Naive B cell (primary cell): Measurements from ENCODE around the gene ITGB6. TPM values are rescaled to one million over a fixed set of nuclear protein-coding genes. Genes with fewer than 3 reads are reported as not detected.

Experiments
- ATAC-seq, 2 donors: fragments of 150-1000 bp; cut with Tn5 transposase; 2 replicates each; pipeline ENCODE4 v1.10.0; 2021; ENCODE audit warnings: low read depth in 2 of 2, mild to moderate bottlenecking in 2 of 2, moderate library complexity in 2 of 2
- DNase-seq: peaks from one replicate; pipeline ENCODE4 v3.0.0; 2022
- H3K27ac Mint-ChIP-seq, 6 donors: one replicate each; pipeline ENCODE4 v1.8.0; 2020 to 2022; ENCODE audit warnings: mild to moderate bottlenecking in 6 of 6, mixed read lengths in 6 of 6, moderate library complexity in 5 of 6, inconsistent platforms in 2 of 6
- H3K27me3 Mint-ChIP-seq, 3 donors: one replicate each; pipeline ENCODE4 v1.8.0; 2021 to 2022; ENCODE audit warnings: mixed read lengths in 3 of 3, mild to moderate bottlenecking in 1 of 3
- H3K36me3 Mint-ChIP-seq, 2 donors: one replicate each; pipeline ENCODE4 v1.8.0; 2020 to 2022; ENCODE audit warnings: mixed read lengths in 2 of 2, inconsistent platforms in 1 of 2, mild to moderate bottlenecking in 1 of 2
- H3K4me1 Mint-ChIP-seq, 3 donors: one replicate each; pipeline ENCODE4 v1.8.0; 2020 to 2022; ENCODE audit warnings: mixed read lengths in 3 of 3, inconsistent platforms in 1 of 3, mild to moderate bottlenecking in 1 of 3, moderate library complexity in 1 of 3
- H3K4me3 Mint-ChIP-seq, 8 donors: one replicate each; pipeline ENCODE4 v1.8.0; 2020 to 2022; ENCODE audit warnings: mild to moderate bottlenecking in 8 of 8, mixed read lengths in 8 of 8, moderate library complexity in 8 of 8, inconsistent platforms in 2 of 8
- H3K9me3 Mint-ChIP-seq, 7 donors: one replicate each; pipeline ENCODE4 v1.8.0; 2020 to 2022; ENCODE audit warnings: mixed read lengths in 7 of 7, mild to moderate bottlenecking in 5 of 7, inconsistent platforms in 2 of 7, moderate library complexity in 1 of 7
- polyA plus RNA-seq, 6 donors: library from polyadenylated mRNA; unstranded; fragments of 300-500 nt; fragmentation: Illumina TruSeq; gene quantifications; one replicate each; pipeline ENCODE4 v1.2.3, GENCODE V29; 2021; ENCODE audit warnings: low read depth in 6 of 6

Gene ITGB6
- polyA plus RNA-seq, 6 donors from 2014 or later, result not detected

GRCh38 chr2:160210599-160211138, 10.6 kb upstream of the ITGB6 start:
- peak overlapping the region in 1 of 6 donors; percentile 2 for H3K27ac Mint-ChIP-seq
- H3K9me3 Mint-ChIP-seq, result peaks cover 0 to 2% (median 0%) of the 10 kb centered on the region in 7 donors
- H3K4me1 Mint-ChIP-seq, result peaks cover 13 to 27% (median 17%) of the 10 kb centered on the region in 3 donors
- H3K4me3 Mint-ChIP-seq, result peak overlapping the region in 2 of 8 donors; percentile 29 to 33
- H3K36me3 Mint-ChIP-seq, result no peaks in the 10 kb centered on the region
- ATAC-seq, result peak; percentile 98 to 99
- DNase-seq, result peak; percentile 70
- peaks cover 4 to 19% (median 18%) of the 10 kb centered on the region in 3 donors for H3K27me3 Mint-ChIP-seq

DNA sequence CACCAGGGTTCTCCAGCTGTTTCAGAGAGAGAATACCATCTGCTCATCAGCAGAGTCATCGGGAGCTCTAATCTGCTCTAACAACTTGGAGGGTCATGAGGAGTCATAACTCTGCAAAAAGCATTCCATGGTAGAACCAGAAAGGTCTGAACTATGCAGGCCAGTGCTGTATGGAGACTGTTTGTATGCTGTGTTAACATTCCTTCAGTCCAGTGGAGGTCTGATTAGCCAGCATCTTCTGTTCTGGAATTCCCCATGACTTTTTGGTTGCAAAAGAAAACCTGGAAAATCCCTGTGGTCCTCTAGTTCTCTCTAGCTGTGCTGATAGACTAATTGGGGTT, 9.4 kb upstream of the ITGB6 start:
- Mint-ChIP-seq H3K4me3 (no peak overlapping the region), H3K27ac (peak overlapping the region in 1 of 6 donors; percentile 29), H3K4me1 (peaks cover 13 to 27% (median 17%) of the 10 kb centered on the region in 3 donors), H3K27me3 (peaks cover 4 to 11% (median 9%) of the 10 kb centered on the region in 3 donors), H3K9me3 (peaks cover 0 to 2% (median 0%) of the 10 kb centered on the region in 7 donors), H3K36me3 (no peaks in the 10 kb centered on the region)
- ATAC-seq, result no peak
- DNase-seq, result no peak

GRCh38 chr2:160208655-160209515, 8.8 kb upstream of the ITGB6 start:
- H3K4me1 Mint-ChIP-seq, result peaks cover 13 to 27% (median 17%) of the 10 kb centered on the region in 3 donors
- peaks cover 0 to 2% (median 0%) of the 10 kb centered on the region in 7 donors for H3K9me3 Mint-ChIP-seq
- H3K36me3 Mint-ChIP-seq, result no peaks in the 10 kb centered on the region
- H3K27ac Mint-ChIP-seq, result peak overlapping the region in 3 of 6 donors; percentile 1 to 29 (median 23)
- H3K4me3 Mint-ChIP-seq, result peak overlapping the region in 1 of 8 donors; percentile 17
- H3K27me3 Mint-ChIP-seq, result peaks cover 4 to 6% (median 5%) of the 10 kb centered on the region in 3 donors
- DNase-seq (no peak), ATAC-seq (no peak)

- no peak for DNase-seq
- H3K36me3 Mint-ChIP-seq, result no peaks in the 10 kb centered on the region
- peaks cover 0 to 4% (median 0%) of the 10 kb centered on the region in 3 donors for H3K27me3 Mint-ChIP-seq
- peak overlapping the region in 1 of 8 donors; percentile 17 for H3K4me3 Mint-ChIP-seq
- H3K4me1 Mint-ChIP-seq, result peaks cover 13 to 27% (median 17%) of the 10 kb centered on the region in 3 donors
- ATAC-seq, result no peak
- H3K27ac Mint-ChIP-seq, result peak overlapping the region in 3 of 6 donors; percentile 18 to 43 (median 30)
- peaks cover 0 to 2% (median 0%) of the 10 kb centered on the region in 7 donors for H3K9me3 Mint-ChIP-seq
These were observed 8.0 kb upstream of the ITGB6 start for GRCh38 chr2:160207804-160208654.

DNA sequence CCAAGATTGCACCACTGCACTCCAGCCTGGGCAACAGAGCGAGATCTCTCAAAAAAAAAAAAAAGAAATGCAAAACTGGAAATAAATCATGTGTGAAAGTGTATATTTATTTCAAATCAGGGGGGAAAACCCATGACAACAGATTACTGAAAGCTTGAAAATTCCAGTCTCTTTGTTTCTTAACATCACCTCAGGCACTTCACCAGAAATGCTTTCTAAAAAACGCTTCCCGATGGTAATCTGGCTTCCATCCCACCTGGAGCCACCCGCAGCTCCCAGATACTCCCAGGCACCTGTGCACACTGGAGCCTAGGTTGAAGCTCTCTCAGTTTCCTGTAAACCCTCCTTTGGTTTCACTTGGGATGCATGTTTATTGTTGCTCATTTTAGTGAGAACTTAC, 7.2 kb upstream of the ITGB6 start:
- DNase-seq (no peak), ATAC-seq (no peak)
- Mint-ChIP-seq H3K27me3 (peaks cover 0 to 4% (median 0%) of the 10 kb centered on the region in 3 donors), H3K36me3 (no peaks in the 10 kb centered on the region), H3K27ac (peak overlapping the region in 1 of 6 donors; percentile 58), H3K4me3 (no peak overlapping the region), H3K9me3 (peaks cover 0 to 2% (median 0%) of the 10 kb centered on the region in 7 donors), H3K4me1 (peaks cover 13 to 27% (median 17%) of the 10 kb centered on the region in 3 donors)

- no peak for DNase-seq
- peak overlapping the region in 1 of 6 donors; percentile 22 for H3K27ac Mint-ChIP-seq
- H3K9me3 Mint-ChIP-seq, result peaks cover 0 to 2% (median 0%) of the 10 kb centered on the region in 7 donors
- no peak overlapping the region for H3K4me3 Mint-ChIP-seq
- H3K36me3 Mint-ChIP-seq, result no peaks in the 10 kb centered on the region
- peaks cover 0 to 4% (median 0%) of the 10 kb centered on the region in 3 donors for H3K27me3 Mint-ChIP-seq
- ATAC-seq, result no peak
- H3K4me1 Mint-ChIP-seq, result peaks cover 13 to 27% (median 17%) of the 10 kb centered on the region in 3 donors
These were observed 6.4 kb upstream of the ITGB6 start for GRCh38 chr2:160206436-160206835.

DNA sequence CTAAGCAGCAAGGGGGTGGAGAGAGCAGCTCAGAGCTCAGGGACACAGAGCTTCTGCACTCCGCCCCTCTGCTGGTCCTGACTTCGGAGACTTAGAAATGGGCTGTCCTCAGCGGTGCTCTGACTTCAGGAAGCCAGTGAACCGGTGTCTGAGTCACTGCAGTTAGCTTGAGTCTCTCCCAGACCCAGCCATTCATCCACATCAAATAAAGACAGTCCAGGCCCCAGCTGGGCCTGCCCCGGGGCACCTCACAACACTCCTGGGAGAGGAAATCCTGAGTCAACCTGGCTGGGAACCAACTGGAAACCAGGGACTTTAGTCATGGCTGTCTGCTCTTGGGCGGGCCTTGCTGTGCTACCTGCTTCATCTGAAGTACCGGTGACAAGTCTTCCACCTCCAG, 5.4 kb upstream of the ITGB6 start:
- Mint-ChIP-seq H3K27ac (no peak overlapping the region), H3K4me1 (peaks cover 8 to 22% (median 10%) of the 10 kb centered on the region in 3 donors), H3K4me3 (no peak overlapping the region), H3K9me3 (peaks cover 0 to 2% (median 0%) of the 10 kb centered on the region in 7 donors), H3K36me3 (no peaks in the 10 kb centered on the region), H3K27me3 (no peaks in the 10 kb centered on the region)
- ATAC-seq (no peak), DNase-seq (no peak)

DNA sequence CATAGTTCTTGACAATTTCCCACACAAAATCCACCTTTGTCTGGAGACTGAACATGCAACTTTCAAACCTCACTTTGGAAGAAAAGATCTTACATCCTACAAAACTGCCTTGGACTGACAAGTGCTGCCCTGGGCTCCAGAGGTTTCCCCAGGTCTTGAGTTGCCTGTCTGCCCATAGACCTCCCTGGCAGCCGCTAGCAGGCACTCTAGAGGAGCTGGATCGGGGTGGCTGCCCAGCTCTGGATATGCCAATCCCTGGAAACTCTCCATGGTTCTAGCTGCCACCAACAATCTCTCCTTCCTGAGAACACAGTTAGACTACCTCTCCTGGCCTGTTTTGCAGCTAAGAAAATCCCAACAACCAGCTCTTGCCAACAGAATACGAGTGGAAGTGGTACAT, 3.4 kb upstream of the ITGB6 start:
- DNase-seq (no peak), ATAC-seq (no peak)
- Mint-ChIP-seq H3K27ac (no peak overlapping the region), H3K4me1 (peaks cover 6 to 15% (median 8%) of the 10 kb centered on the region in 3 donors), H3K4me3 (no peak overlapping the region), H3K27me3 (no peaks in the 10 kb centered on the region), H3K9me3 (peaks cover 0 to 2% (median 0%) of the 10 kb centered on the region in 7 donors), H3K36me3 (no peaks in the 10 kb centered on the region)

GRCh38 chr2:160203007-160203406, 2.9 kb upstream of the ITGB6 start:
- no peak for DNase-seq
- Mint-ChIP-seq H3K9me3 (peaks cover 0 to 2% (median 0%) of the 10 kb centered on the region in 7 donors), H3K27ac (no peak overlapping the region), H3K36me3 (no peaks in the 10 kb centered on the region), H3K4me1 (peaks cover 6 to 11% (median 8%) of the 10 kb centered on the region in 3 donors), H3K27me3 (no peaks in the 10 kb centered on the region), H3K4me3 (no peak overlapping the region)
- ATAC-seq, result no peak

GRCh38 chr2:160201849-160202539, 1.9 kb upstream of the ITGB6 start:
- Mint-ChIP-seq H3K27ac (peak overlapping the region in 1 of 6 donors; percentile 61), H3K4me1 (peaks cover 0 to under 1% (median 0%) of the 10 kb centered on the region in 3 donors)

GRCh38 chr2:160200921-160201320, 849 bp upstream of the ITGB6 start:
- Mint-ChIP-seq H3K4me3 (no peak overlapping the region), H3K27ac (no peak overlapping the region), H3K4me1 (no peaks in the 10 kb centered on the region), H3K9me3 (no peaks in the 10 kb centered on the region), H3K27me3 (no peaks in the 10 kb centered on the region), H3K36me3 (no peaks in the 10 kb centered on the region)
- no peak for DNase-seq
- ATAC-seq, result no peak

More at GRCh38 chr2:160201849-160202539, 1.9 kb upstream of the ITGB6 start:
- H3K27me3 Mint-ChIP-seq, result no peaks in the 10 kb centered on the region
- H3K36me3 Mint-ChIP-seq, result no peaks in the 10 kb centered on the region
- H3K4me3 Mint-ChIP-seq, result peak overlapping the region in 1 of 8 donors; percentile 5
- peaks cover 0 to 2% (median 0%) of the 10 kb centered on the region in 7 donors for H3K9me3 Mint-ChIP-seq
- no peak for DNase-seq
- ATAC-seq, result no peak

- DNase-seq (no peak), ATAC-seq (no peak)
- no peaks in the 10 kb centered on the region for H3K4me1 Mint-ChIP-seq
- no peak overlapping the region for H3K4me3 Mint-ChIP-seq
- H3K9me3 Mint-ChIP-seq, result no peaks in the 10 kb centered on the region
- H3K27ac Mint-ChIP-seq, result no peak overlapping the region
- H3K36me3 Mint-ChIP-seq, result no peaks in the 10 kb centered on the region
- H3K27me3 Mint-ChIP-seq, result no peaks in the 10 kb centered on the region
These were observed 1.0 kb downstream of the ITGB6 start for GRCh38 chr2:160199053-160199452.
